Astrocyte of the spinal cord (primary cell): ENCODE results near the gene POFUT1.
A peak's percentile ranks its signal among the peaks of the same experiment; 100 is the strongest.

Experiments used
- DNase-seq: peaks from one replicate; pipeline ENCODE4 v3.0.0; 2011; ENCODE audit warnings: low read depth, low spot score
- H3K4me3 ChIP-seq: 2 replicates; pipeline ENCODE4 v1.5.1; 2011; ENCODE audit warnings: low read depth, mild to moderate bottlenecking, low read length, moderate library complexity
- CTCF ChIP-seq: IDR thresholded peaks from 2 replicates; pipeline ENCODE4 v1.5.1; 2012; ENCODE audit warnings: low read depth, mild to moderate bottlenecking, low read length, inconsistent platforms
- in situ Hi-C: cut with HindIII; loops from 2 replicates; pipeline ENCODE4 v1.10.0; 2017; ENCODE audit warnings: low sequenced_read_pairs

Gene POFUT1

GRCh38 chr20:32208499-32209154, 947 bp downstream of the POFUT1 start:
- H3K4me3 ChIP-seq, result peak overlapping the region; percentile 100
- DNase-seq, result no peak
- no peak for TF ChIP-seq CTCF
- in situ Hi-C loops, result no loop called here

GRCh38 chr20:32209850-32210605, 2.3 kb downstream of the POFUT1 start:
- DNase-seq, result no peak
- TF ChIP-seq CTCF, result no peak
- in situ Hi-C loops, result no loop called here
- no peak overlapping the region for H3K4me3 ChIP-seq

GRCh38 chr20:32213870-32214269, 6.2 kb downstream of the POFUT1 start:
- in situ Hi-C loops, result no loop called here
- no peak overlapping the region for H3K4me3 ChIP-seq
- DNase-seq, result no peak
- TF ChIP-seq CTCF, result no peak

- no peak for TF ChIP-seq CTCF
- H3K4me3 ChIP-seq, result no peak overlapping the region
- in situ Hi-C loops, result no loop called here
- DNase-seq, result no peak
Measured at GRCh38 chr20:32215147-32215546, 7.5 kb downstream of the POFUT1 start.

GRCh38 chr20:32215729-32216128, 8.0 kb downstream of the POFUT1 start:
- in situ Hi-C loops, result no loop called here
- no peak for DNase-seq
- no peak overlapping the region for H3K4me3 ChIP-seq
- TF ChIP-seq CTCF, result no peak

- DNase-seq, result no peak
- TF ChIP-seq CTCF, result no peak
- no peak overlapping the region for H3K4me3 ChIP-seq
- in situ Hi-C loops, result no loop called here
Measured at GRCh38 chr20:32216179-32217142, 8.8 kb downstream of the POFUT1 start.
